Measurements from ENCODE around the gene OXNAD1. TPM values are rescaled to one million over a fixed set of nuclear protein-coding genes. Genes with fewer than 3 reads are reported as not detected.

OXNAD1 gene
- polyA plus RNA-seq, 1 of the 3 experiments (the other 2 are of a cell fraction): 6.9 TPM

GRCh38 chr3:16338999-16339398, 74.0 kb downstream of the OXNAD1 start (continued):
- TF ChIP-seq MXI1 (IDR thresholded peaks at IDR 0.05; ENCODE audit: low read depth, low read length) (peak; percentile 61), JUND (IDR thresholded peaks at IDR 0.05) (no peak), EP300 (IDR thresholded peaks at IDR 0.05; ENCODE audit: borderline replicate concordance in 1 of 2, low read depth in 1 of 2, low read length in 1 of 2) (no peak), SMC3 (IDR thresholded peaks at IDR 0.05; ENCODE audit: low read depth, low read length) (no peak), FOXM1 (IDR thresholded peaks at IDR 0.05; ENCODE audit: low read depth) (no peak)
- TF ChIP-seq, protein P1, sequence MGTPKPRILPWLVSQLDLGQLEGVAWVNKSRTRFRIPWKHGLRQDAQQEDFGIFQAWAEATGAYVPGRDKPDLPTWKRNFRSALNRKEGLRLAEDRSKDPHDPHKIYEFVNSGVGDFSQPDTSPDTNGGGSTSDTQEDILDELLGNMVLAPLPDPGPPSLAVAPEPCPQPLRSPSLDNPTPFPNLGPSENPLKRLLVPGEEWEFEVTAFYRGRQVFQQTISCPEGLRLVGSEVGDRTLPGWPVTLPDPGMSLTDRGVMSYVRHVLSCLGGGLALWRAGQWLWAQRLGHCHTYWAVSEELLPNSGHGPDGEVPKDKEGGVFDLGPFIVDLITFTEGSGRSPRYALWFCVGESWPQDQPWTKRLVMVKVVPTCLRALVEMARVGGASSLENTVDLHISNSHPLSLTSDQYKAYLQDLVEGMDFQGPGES (IDR thresholded peaks at IDR 0.05; ENCODE audit: low read depth, low read length): no peak
- TF ChIP-seq, protein P2, sequence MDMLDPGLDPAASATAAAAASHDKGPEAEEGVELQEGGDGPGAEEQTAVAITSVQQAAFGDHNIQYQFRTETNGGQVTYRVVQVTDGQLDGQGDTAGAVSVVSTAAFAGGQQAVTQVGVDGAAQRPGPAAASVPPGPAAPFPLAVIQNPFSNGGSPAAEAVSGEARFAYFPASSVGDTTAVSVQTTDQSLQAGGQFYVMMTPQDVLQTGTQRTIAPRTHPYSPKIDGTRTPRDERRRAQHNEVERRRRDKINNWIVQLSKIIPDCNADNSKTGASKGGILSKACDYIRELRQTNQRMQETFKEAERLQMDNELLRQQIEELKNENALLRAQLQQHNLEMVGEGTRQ (IDR thresholded peaks at IDR 0.05; ENCODE audit: borderline replicate concordance, low read depth, low read length): no peak

- no peak for DNase-seq
- Histone ChIP-seq H4K20me1 (ENCODE audit: insufficient read depth) (no peaks in the 10 kb centered on the region), H3K9me2 (no peaks in the 10 kb centered on the region), H3F3A (replicated peaks; ENCODE audit: insufficient read depth) (no peaks in the 10 kb centered on the region), H3K36me3 (replicated peaks in 1 of 2; ENCODE audit: control insufficient read depth in 1 of 2, insufficient read depth in 2 of 2, low read length in 1 of 2) (peaks cover 10 to 17% of the 10 kb centered on the region in 2 experiments), H3K9me3 (no peaks in the 10 kb centered on the region), H3K4me1 (ENCODE audit: control insufficient read depth in 1 of 2, insufficient read depth in 2 of 2, low read depth in 1 of 2, low read length in 1 of 2) (peaks cover 9 to 14% of the 10 kb centered on the region in 2 experiments; a peak in 2 of 4 replicates), H3K27me3 (ENCODE audit: insufficient read depth) (no peaks in the 10 kb centered on the region), H3K4me3 (ENCODE audit: low read depth in 2 of 2, low read length in 1 of 2) (no peak overlapping the region), H3K27ac (ENCODE audit: low read depth in 2 of 2, low read length in 1 of 2) (no peak overlapping the region; a peak in 1 of 4 replicates), H2AFZ (ENCODE audit: low read depth) (no peak overlapping the region), H3K4me2 (no peak overlapping the region), H3K79me2 (ENCODE audit: insufficient read depth) (no peaks in the 10 kb centered on the region), H3K9ac (no peak overlapping the region)
- CTCF ChIA-PET: interaction anchor here (2.2 kb wide), 1 partner anchor 10 kb away, joined by 5 read pairs; no protein-coding TSS in a partner anchor
- WGBS (ENCODE audit: low lambda C conversion rate): 100% methylated on average over 1 of the region's 1 CpG
- POLR2A ChIA-PET: no interaction called here
- TF ChIP-seq, protein P3, sequence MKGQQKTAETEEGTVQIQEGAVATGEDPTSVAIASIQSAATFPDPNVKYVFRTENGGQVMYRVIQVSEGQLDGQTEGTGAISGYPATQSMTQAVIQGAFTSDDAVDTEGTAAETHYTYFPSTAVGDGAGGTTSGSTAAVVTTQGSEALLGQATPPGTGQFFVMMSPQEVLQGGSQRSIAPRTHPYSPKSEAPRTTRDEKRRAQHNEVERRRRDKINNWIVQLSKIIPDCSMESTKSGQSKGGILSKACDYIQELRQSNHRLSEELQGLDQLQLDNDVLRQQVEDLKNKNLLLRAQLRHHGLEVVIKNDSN (IDR thresholded peaks at IDR 0.05; ENCODE audit: borderline replicate concordance, low read depth): no peak
- TF ChIP-seq JUND (IDR thresholded peaks at IDR 0.05): no peak
- TF ChIP-seq POLR2AphosphoS5 (IDR thresholded peaks at IDR 0.05; ENCODE audit: low read depth, low read length): no peak
- no peak for TF ChIP-seq RXRA (IDR thresholded peaks at IDR 0.05; ENCODE audit: borderline replicate concordance, low read depth)
- TF ChIP-seq SIN3A (IDR thresholded peaks at IDR 0.05; ENCODE audit: borderline replicate concordance, low read depth, low read length): no peak
- no peak for TF ChIP-seq MAX (IDR thresholded peaks at IDR 0.05; ENCODE audit: low read depth)
- TF ChIP-seq YY1 (IDR thresholded peaks at IDR 0.05; ENCODE audit: low read depth): no peak
- TF ChIP-seq GABPA (IDR thresholded peaks at IDR 0.05; ENCODE audit: low read depth): no peak
- TF ChIP-seq GATA2 (CRISPR knock-in tag; IDR thresholded peaks at IDR 0.05): no peak
- TF ChIP-seq RCOR1 (IDR thresholded peaks at IDR 0.05; ENCODE audit: low read length): no peak
- TF ChIP-seq RFX5 (IDR thresholded peaks at IDR 0.05; ENCODE audit: low read length): no peak
- no peak for TF ChIP-seq FOXM1 (IDR thresholded peaks at IDR 0.05; ENCODE audit: low read depth)
- TF ChIP-seq NRF1 (IDR thresholded peaks at IDR 0.05; ENCODE audit: low read depth, low read length): no peak
- TF ChIP-seq EP300 (IDR thresholded peaks at IDR 0.05; ENCODE audit: borderline replicate concordance in 1 of 2, low read depth in 1 of 2, low read length in 1 of 2): no peak
- no peak for TF ChIP-seq FOSL2 (IDR thresholded peaks at IDR 0.05; ENCODE audit: borderline replicate concordance, low read depth)
- TF ChIP-seq TCF12 (IDR thresholded peaks at IDR 0.05): no peak
Observed at GRCh38 chr3:16343101-16343500, 78.1 kb downstream of the OXNAD1 start.
